NCI-H2081 treated with DMSO at 0.1 percent for 48 hours (cell line): ENCODE results near the gene KRTAP10-8.
A peak's percentile ranks its signal among the peaks of the same experiment; 100 is the strongest.
"Not testable (repeated sequence)": the region's sequence is repeated elsewhere in the genome, so short reads cannot be mapped to it uniquely, and the experiment has no call there.

Experiments used
- DNase-seq: peaks from one replicate; lab custom pipeline; 2025; lab: John Stamatoyannopoulos, UW

Gene KRTAP10-8

DNA sequence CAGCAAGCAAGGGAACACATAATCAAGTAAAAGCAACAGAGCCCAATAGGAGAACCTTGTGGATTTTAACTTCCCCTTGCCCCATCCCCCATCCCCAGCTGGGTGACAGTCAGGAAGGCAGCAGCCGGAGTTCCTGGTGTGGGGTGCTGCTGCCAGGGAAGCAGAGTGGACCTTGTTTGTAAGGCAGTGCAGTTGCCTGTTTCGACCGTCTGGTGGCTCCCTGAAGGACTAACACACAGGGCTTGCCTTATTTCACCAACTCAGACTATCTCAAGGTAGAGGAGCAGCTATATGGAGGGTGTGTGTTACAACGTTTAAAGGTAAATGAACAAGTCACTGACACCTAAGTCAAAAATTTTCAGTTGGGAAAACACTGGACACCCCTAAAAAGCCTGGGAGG is 6.6 kb downstream of the KRTAP10-8 start:
- no peak for DNase-seq

DNA sequence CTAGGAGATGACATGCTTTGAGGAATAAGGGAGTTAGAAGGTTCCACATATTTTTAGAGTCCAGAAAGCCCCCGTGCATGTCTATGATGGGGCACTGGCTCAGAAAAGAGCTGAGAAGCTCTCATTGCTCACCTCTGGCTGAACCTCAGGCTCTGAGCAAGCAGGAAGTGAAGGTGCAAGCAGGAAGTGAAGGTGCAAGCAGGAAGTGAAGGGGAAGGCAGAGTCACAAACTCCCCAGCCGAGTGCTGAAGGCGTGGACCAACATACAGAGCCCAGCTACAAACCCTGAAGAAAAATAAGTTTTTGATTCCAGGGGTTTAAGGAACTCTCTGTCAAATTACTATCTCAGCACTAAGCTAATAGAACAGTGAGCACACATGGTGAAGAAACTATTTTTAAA is 7.0 kb downstream of the KRTAP10-8 start:
- DNase-seq = no peak

DNA sequence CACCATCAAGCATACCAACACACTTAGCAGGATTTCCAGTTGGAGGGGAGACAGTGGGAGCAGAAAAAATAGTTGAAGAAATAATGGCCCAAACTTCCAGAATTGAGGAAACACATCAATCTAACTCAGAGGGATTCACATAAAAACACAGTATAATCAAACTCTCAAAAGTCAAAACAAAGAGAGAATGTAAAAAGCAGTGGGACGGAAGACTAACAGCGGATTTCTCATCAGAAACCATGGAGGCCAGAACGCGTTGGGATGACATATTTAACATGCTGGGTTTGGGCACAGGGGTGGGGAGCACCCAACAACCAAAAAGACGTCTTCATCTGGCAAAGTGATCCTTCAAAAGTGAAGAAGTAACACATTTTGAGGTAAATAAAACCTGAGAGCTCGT is 8.0 kb downstream of the KRTAP10-8 start:
- DNase-seq = no peak

DNA sequence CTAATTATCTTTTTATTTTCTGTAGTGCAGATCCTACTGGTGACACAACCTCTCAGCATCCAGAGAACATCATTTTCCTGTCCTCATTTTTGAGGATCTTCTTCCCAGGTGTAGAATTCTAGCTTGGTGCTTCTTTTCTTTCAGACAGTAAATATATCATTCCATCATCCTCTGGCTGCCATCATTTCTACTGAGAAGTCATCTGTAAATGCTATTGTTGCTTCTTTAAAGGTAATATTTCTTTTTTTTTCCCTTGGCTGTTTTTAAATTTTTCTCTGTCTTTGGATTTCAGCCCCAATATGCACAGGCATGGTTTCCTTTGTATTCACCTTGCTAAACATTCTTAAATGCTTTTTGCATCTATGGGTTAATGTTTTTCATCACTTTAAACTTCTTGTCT is 11.7 kb downstream of the KRTAP10-8 start:
- DNase-seq = no peak

DNA sequence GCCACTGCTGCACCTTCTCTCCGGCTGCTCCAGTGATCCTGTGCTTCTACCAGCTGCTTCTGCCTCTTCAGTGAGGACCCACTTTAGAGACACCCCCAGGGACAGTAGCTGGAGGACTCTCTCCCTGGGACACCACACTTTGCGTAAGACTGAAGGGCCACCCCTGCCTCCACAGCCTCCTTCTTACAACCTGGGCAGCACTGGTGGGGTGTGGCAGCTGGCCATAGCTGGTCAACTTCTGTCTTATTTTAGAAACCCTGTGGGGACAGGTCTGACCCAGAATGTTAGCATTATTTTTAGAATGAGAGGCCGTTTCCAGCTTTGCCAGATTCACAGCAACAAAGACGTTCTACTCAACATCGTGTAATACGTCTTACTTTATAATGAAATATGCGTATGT is 13.9 kb downstream of the KRTAP10-8 start:
- DNase-seq = no peak

DNA sequence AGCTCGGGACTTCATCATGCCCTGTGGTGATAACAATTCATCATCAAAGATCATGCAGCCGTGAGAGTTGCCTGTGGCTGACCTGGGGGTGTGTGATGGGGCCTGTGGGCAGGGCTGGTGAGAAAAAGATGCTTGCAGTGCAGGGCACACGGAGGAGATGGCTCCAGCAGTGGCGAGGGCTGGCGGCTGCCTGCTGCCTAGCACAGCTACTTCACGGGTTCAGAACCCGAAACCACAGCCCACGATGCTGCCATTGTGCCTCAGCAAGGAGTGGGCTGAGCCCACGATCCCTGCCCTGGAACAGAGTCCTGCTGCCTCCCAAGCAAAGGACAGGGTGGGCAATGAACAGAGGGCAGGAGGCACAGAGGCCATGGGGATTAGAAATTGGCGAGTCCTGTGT is 14.4 kb downstream of the KRTAP10-8 start:
- no peak for DNase-seq

DNA sequence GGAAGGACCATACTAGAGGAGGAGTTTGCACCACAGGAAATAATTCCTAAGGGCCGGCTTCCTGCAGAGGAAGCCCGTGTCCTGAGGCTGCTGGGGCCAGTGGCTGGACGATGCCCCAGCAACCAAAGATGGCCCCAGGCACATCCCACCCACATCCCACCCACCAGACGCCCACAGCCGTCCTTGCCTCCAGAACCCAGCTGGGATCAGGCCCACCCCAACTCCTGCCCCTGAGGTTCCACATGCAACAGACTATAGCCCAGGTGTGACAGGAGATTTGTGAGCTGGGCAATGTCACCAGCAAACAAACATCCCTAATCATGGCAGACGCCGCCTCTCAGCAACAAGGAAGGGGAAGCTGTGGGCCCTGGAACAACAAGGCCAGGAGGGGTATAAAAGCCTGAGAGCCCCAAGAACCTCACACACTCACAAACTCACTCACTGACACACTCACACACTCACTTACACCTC is 14.8 kb downstream of the KRTAP10-8 start, which contains the start of gene KRTAP10-9:
Gene KRTAP10-9, plus strand, starts transcription at position 421 of the 471 bp plus-strand sequence. CDS start 79 bp downstream, outside the sequence.
- DNase-seq = no peak

DNA sequence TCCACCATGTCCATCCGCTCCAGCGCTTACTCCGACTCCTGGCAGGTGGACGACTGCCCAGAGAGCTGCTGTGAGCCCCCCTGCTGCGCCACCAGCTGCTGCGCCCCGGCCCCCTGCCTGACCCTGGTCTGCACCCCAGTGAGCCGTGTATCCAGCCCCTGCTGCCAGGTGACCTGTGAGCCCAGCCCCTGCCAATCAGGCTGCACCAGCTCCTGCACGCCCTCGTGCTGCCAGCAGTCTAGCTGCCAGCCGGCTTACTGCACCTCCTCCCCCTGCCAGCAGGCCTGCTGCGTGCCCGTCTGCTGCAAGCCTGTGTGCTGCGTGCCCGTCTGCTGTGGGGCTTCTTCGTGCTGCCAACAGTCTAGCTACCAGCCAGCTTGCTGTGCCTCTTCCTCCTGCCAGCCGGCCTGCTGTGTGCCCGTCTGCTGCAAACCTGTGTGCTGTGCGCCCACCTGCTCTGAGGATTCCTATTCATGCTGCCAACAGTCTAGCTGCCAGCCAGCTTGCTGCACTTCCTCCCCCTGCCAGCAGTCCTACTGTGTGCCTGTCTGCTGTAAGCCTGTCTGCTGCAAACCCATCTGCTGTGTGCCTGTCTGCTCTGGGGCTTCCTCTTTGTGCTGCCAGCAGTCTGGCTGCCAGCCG is 15.4 kb downstream of the KRTAP10-8 start:
- DNase-seq = not testable (repeated sequence)

DNA sequence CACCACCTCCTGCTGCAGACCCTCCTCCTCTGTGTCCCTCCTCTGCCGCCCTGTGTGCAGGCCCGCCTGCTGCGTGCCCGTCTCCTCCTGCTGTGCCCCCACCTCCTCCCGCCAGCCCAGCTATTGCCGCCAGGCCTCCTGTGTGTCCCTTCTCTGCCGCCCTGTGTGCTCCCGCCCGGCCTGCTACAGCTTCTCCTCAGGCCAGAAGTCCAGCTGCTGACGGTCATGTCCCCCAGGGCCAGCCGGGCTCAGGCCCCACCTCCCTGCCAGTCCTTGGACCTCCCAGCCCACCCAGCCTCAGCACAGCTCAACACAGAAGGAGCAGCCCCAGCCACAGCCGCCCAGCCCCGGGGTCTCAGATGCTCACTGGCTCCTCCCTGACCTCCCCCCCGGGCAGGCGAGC is 16.0 kb downstream of the KRTAP10-8 start:
- DNase-seq = not testable (repeated sequence)

DNA sequence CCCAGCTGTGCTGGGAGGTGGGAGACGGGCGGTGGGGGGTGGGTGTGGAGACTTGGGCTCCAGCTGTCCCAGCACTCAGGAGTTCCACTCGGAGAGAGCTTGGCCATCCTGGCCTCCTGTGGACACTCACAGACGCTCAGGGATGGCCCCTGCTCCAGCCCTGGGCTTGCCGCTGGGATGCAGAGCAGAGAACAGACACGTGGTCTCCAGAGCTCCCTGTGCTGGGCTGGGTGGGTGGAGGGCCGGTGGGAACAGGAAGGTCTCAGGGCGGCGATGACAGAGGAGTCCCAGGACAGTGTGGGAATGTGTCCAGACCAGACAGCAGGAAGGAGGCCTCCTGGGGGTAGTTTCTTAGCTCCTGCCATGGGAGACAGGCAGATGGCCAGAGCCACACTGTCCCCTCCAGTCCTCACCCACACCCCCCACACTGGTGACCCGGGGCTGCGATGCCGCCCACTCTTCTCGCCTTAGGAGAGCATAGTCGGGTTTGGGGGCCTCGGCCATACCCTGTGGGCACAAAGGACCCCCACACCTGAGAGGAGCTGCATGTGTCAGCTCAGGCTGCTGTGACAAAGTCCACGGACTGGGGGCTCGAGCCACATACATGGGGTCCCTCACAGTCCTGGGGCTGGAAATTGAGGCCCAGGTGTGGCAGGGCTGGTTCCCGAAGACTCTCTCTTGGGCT is 17.0 kb downstream of the KRTAP10-8 start:
- DNase-seq = no peak

DNA sequence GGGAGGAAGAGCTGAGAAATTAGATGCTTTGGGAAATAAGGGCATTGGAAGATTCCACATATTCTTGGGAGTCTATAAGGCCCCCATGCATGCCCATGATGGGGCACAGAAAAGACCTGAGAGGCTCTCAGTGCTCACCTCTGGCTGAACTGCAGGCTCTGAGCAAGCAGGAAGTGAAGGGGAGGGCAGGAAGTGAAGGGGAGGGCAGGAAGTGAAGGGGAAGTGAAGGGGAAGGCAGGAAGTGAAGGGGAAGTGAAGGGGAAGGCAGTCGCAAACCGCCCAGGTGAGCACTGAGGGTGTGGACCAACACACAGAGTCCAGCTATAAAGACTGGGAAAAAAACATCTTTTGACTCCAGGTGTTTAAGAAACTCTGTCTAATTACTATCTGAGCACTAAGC is 18.6 kb downstream of the KRTAP10-8 start:
- DNase-seq = no peak

DNA sequence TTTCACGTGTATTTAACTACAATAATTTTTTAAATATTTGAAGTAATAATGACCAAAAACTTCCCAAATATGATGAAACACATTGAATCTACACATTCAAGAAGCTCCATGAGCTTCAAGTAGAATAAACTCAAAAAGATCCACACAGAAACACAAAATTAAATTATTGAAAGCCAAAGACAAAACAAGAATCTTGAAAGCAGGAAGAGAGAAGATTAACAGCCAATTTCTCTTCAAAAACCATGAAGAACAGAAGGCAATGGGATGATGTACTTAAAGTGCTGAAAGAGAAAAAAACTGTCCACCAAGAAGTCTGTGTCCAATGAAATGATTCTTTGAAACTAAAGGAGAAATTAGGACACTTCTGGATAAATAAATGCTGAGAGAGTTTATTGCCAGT is 20.2 kb downstream of the KRTAP10-8 start:
- no peak for DNase-seq

DNA sequence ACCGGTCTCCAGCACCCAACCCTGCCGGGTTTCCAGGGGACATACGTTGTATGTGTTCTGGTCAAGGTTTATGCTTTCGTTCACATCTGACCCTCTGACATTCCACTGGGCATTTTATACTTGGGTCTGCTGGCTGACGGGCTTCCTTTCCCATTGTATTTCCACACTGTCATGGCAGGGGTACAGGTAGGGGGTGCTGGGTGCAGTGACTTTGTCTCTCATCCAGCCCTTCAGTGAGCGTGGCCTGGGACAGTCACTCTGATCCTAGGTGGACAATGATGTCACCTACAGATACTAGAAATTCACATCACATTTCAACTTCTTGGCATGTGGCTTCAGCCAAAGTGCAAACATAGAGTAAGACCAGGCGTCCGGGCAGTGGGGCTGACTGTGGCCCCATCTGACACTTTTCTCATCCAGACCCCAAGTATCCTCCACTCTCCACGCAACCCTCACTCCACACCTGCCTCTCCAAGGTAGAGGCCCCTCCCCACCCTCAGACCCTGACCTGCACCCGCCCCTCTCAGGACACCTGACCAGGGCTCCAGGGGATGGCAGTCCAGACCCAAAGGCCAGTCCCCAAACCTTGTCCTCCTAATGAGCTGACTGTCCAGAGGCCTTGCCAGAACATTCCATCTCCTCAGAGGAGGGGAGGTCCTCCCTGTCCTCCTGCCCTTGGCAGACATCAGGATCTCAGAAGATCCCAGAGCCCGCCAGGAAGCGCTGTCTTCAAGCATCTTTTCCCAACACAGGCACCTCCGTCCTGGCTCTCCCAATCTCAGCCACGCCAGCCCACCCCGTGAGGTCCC is 24.5 kb downstream of the KRTAP10-8 start:
- DNase-seq = no peak

DNA sequence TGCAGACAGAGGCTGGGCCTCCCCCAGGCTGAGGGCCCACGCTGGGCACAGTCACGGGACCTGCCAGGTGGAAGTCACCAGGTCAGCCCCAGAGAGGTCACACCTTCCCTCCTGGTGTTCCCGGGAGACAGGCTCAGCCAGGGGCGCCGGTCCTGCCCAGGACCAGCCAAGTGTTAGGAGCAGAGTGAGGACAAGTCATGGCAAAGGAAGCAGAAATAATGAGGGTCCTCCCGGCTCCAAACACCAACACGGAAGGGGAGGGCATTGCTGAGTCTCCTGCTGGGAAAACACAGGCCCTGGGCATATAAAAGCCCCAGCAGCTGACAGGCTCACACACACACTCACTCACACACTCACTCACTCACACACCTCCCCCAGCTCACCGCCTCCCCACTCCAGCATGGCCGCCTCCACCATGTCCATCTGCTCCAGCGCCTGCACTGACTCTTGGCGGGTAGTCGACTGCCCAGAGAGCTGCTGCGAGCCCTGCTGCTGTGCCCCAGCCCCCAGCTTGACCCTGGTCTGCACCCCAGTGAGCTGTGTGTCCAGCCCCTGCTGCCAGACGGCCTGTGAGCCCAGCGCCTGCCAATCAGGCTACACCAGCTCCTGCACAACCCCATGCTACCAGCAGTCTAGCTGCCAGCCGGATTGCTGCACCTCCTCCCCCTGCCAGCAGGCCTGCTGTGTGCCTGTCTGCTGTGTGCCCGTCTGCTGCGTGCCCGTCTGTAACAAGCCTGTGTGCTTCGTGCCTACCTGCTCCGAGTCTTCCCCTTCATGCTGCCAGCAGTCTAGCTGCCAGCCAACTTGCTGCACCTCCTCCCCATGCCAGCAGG is 25.4 kb downstream of the KRTAP10-8 start, which contains the start of gene KRTAP10-10:
Gene KRTAP10-10, plus strand, starts transcription at position 339 of the 833 bp plus-strand sequence. Its CDS starts 62 bp downstream, at position 401.
- no peak for DNase-seq

DNA sequence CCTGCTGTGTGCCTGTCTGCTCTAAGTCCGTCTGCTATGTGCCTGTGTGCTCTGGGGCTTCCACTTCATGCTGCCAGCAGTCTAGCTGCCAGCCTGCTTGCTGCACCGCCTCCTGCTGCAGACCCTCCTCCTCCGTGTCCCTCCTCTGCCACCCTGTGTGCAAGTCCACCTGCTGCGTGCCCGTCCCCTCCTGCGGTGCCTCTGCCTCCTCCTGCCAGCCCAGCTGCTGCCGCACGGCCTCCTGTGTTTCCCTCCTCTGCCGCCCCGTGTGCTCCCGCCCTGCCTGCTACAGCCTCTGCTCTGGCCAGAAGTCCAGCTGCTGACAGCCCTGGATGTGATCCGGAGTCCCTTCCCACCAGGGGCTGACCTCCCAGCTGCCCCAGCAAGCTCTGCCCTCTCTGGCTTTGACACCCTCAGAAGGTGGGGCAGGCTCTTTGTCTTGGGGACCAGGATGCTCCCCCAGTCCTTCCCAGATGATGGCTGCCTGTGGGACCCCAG is 26.0 kb downstream of the KRTAP10-8 start:
- DNase-seq = not testable (repeated sequence)

DNA sequence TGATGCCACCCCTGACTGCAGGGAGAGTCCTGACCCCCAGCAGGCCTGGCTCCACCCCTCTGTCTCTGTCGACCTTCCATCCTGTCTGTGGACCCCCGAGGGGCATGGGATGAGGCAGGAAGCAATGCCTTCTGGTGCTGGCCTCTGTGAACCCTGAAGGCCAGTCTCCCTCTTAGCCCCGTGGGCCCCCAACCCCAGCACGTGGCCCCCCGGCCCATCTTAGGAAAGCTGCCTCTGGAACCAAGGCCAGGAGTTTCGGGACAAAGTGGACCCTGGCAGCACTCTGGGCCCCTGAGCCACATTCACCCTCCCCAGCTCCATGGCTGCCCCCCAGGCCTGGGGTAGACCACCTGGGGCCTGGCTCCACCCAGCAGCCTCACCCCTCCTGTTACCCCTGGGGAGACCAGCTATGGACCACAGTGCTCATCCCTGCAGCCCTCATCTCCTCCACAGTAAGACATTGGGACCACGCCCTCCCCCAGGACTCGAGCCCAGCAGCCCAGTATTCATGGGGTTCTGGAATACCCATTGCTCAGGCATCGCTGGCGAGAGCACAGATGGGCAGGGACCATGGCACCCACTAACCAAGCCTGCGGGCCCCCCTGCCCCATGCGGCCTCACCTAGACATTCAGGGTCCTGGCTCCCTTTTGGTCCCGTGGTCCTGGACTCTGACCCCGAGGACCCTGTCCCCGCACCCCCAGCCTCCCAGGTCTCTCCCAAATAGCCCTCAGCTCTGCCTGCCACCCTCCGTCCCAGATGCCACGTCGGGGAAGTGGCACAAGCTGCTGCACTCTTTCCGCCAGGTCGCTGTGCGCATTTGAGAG is 26.8 kb downstream of the KRTAP10-8 start:
- not testable (repeated sequence) for DNase-seq

DNA sequence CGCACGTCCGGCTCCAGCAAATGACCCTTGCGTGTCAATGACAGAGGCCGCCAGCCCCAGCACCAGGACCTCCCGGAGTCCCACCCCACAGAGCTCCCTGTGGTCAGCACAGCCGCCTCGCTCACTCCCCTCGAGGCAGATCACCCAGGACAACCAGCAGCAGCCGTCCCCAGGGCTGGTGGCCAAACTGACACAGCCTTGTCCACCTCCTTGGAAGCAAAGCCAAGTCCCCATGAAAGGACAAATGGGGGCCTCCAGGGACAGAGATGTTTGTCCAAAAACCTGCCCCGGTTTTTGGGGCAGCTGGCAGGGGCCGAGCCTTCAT is 27.4 kb downstream of the KRTAP10-8 start:
- no peak for DNase-seq

DNA sequence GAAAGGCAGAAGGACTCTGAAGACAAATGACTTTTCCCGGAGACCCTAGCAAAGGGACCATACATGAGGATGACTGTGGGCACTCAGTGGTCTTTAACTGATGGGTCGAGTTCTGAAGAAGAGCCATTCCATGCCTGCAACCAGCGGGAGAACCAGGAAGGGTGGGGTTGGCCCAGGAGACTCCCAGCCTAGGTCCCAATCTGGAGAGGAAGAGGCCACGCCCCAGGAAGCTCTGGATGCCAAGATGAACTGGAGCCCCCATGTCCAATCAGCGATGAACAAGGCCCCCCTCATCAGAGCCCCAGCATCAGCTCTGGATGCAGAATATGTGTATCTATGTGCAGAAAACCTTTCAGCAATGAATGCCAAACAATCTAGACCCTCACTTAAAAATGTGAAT is 28.9 kb downstream of the KRTAP10-8 start:
- DNase-seq = no peak

DNA sequence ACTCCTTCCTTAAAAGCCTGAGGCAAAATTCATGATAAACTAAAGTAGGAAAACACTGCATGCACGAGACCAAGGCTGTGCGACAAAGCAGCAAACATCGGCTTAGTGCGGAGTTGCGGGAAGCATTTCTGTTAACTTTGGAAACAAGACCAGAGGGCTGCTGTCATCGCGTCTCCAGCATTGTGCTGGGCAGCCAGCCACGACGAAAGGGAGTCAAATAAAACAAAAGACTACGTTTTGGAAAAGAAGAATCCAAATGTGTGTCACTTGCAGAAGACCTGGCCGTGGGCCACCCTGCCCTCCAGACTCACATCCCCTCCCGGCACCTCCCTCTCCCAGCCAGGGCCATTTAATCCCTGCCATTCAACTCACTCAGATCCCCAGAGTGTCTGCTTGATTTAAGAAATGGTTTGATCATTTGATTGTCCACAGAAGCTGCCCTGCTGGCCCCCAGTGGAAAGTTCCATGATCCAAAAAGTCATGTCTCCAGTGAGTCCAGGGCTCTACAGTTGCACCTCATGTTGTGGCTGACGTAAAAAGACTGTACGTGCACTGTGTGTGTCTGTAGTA is 31.9 kb downstream of the KRTAP10-8 start:
- DNase-seq = peak; percentile 1

DNA sequence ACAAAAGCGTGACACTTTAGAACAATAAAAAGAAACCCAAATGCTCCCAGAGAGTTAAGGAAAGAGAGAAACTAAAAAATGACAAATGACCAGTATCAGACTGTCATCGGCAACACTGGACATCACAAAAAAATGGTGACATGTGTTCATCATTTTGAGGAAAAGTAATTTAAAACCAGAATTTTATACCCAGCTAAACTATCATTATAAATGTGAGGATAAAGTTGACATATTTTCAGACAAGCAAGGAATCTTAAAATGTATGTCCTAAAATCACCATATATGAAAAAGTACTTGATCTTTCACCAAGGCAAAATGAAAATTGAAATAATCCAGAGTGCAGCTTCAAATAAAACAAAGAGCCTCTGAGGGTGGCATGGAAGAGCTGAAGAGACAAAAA is 33.0 kb downstream of the KRTAP10-8 start:
- no peak for DNase-seq
